GM08714 (cell line): Measurements from ENCODE around the gene TMTC2.

Experiments used
- H3K4me3 ChIP-seq: fragments of 200-500 bp; sonication (Bioruptor generic); 2 replicates; pipeline ENCODE4 v1.5.1; 2014; ENCODE audit warnings: mild to moderate bottlenecking, low read length, inconsistent platforms
- ZNF274 ChIP-seq: IDR thresholded peaks from 2 replicates; pipeline ENCODE4 v1.6.1; 2012; ENCODE audit warnings: mild to moderate bottlenecking, low read depth, low read length

TMTC2 gene

GRCh38 chr12:83123039-83123438 is 436.3 kb downstream of the TMTC2 start:
- no peak overlapping the region for H3K4me3 ChIP-seq
- no peak for TF ChIP-seq ZNF274

DNA sequence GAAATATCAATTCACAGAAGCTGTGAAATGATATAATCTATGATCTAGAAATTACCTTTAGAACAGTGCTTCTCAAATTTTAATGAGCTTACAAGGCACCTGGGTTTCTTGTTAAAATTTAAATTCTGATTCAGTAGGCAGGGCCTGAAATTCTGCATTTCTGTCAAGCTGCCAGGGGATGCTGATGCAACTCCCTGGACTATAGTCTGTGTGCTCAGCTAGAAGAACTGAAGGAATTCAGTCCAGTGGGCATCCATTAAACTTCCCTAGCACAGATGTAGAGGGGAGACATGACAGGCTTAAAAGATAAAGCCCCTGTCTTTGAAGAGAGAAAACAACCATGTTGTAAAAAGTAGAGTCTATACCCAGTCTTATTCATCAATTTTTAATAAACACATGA is 441.8 kb downstream of the TMTC2 start:
- no peak for TF ChIP-seq ZNF274
- no peak overlapping the region for H3K4me3 ChIP-seq

- TF ChIP-seq ZNF274: no peak
- no peak overlapping the region for H3K4me3 ChIP-seq
Measured at GRCh38 chr12:83130178-83130577, 443.5 kb downstream of the TMTC2 start.

- TF ChIP-seq ZNF274: no peak
- no peak overlapping the region for H3K4me3 ChIP-seq
Measured at GRCh38 chr12:83132360-83132759, 445.7 kb downstream of the TMTC2 start.

DNA sequence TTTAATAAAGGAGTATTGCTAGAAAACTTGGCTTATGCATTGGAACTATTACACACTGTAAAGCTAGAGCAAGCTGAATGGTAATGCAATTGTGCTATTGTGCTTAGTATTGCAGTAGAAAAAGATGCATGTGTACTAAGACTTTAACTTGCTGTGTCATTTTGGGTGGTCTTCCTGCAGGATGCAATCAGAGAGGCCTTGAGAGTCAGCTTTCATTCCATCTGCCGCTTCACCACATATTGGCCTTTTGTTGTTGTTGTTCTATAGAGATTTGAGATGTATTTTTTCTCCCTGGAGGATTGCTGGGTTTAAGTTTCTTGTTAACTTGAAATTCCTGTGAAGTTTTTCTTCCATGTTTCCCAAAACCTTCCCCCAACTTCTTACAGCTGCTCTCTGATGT is 449.7 kb downstream of the TMTC2 start:
- no peak for TF ChIP-seq ZNF274
- no peak overlapping the region for H3K4me3 ChIP-seq

- no peak overlapping the region for H3K4me3 ChIP-seq
- TF ChIP-seq ZNF274: no peak
Measured at GRCh38 chr12:83140135-83140534, 453.4 kb downstream of the TMTC2 start.

DNA sequence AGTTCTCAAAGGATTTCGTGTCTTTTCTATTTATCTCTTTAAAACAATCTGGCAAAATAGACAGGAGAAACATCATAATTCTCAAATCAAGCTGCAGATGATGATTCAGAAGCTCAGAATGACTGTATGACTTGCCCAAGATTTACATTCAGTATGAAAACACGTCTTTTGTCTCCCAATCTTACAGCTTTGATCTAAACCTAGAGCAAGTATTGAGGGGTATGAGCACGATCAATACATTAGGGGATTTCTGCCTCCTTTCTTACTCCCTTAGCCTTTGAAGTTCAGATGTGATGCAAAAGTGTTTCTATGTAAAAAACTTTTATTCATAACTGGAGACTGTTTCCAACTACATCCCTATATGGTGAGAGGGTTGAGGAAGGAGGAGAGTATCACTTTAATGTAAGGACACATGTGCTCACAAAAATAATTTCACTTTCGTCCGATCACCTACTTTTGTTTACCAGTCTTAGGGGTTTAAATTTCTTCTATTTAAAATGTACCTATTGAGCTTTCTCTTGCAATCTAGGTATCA is 454.8 kb downstream of the TMTC2 start:
- TF ChIP-seq ZNF274: no peak
- no peak overlapping the region for H3K4me3 ChIP-seq

- H3K4me3 ChIP-seq: no peak overlapping the region
- TF ChIP-seq ZNF274: no peak
Measured at GRCh38 chr12:83142914-83143313, 456.2 kb downstream of the TMTC2 start.

DNA sequence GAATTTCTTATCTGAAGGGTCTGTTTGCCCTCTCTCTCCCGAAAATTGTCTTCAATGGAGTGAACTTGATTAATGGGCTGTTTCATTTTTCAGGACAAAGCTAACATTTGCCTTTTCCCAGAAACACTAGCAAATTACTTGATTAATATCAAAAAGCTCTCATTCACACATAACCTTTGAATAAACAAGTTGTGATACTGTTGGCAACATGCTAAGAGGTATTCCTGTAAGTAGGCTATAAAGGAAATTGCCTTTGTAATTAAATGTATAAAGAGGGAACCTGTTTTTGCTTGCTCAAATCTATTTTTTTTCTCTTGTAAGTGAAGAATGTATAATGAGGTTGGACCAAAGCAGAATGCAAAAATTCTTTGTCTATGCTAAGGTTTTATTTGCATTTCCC is 457.2 kb downstream of the TMTC2 start:
- TF ChIP-seq ZNF274: no peak
- no peak overlapping the region for H3K4me3 ChIP-seq

GRCh38 chr12:83145325-83145840 is 458.7 kb downstream of the TMTC2 start:
- H3K4me3 ChIP-seq: no peak overlapping the region
- TF ChIP-seq ZNF274: no peak

DNA sequence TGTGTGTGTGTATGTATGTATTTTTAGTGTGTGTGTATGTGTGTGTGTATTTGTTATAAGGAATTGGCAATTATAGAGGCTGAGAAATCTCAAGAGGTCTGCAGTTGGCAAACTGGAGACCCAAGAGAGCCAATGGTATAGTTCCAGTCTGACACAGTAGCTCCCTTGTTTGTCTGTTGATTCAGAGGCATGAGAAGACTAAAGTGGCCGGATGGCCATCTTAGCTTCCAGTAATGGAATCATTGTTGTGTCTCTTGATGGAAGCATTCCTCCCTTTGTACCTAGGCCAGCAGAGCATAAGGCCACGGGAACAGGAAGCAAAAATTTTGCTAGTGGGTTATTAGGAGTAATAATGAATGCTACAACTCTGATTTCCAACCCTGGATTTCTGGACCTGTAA is 460.6 kb downstream of the TMTC2 start:
- no peak overlapping the region for H3K4me3 ChIP-seq
- no peak for TF ChIP-seq ZNF274

DNA sequence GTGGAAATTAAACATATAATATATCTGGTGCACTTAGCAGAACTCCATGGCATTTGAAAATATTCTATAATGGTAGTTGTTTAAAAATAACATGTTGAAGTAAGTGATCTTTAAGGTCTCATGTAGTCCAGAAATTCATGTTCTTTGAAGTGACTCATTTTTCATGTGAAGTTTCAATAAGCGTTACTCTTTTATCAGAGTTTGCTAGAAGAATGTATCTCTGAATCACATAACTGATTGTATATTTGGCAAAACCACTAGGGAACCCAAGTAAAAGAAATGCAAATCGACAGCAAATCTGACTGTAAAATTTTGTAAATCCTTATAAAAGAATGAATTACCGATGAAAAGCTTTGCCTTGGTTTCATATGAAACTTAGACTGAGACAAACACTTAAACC is 463.3 kb downstream of the TMTC2 start:
- TF ChIP-seq ZNF274: no peak
- H3K4me3 ChIP-seq: no peak overlapping the region

- no peak overlapping the region for H3K4me3 ChIP-seq
- no peak for TF ChIP-seq ZNF274
Measured at GRCh38 chr12:83150465-83151189, 463.9 kb downstream of the TMTC2 start.

GRCh38 chr12:83153177-83153576 is 466.5 kb downstream of the TMTC2 start:
- TF ChIP-seq ZNF274: no peak
- no peak overlapping the region for H3K4me3 ChIP-seq

DNA sequence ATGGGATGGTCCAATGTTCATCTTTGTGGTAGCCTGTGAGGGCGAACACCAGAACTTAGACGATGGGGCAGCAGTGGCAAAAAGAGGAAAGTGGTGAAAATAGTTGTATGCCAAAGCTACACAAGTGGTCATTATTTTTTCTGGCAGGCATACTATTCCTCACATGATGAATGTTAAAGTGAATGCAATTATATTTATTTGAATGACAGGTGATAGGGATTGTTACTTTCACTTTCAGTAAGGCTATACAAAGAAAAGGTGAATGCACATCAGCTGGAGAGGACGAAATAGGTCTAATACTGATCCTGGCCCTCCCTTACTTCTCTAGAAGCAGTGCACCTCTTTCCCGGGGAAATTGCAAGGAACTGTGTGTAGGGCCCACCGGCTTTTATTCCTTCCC is 470.1 kb downstream of the TMTC2 start:
- TF ChIP-seq ZNF274: no peak
- no peak overlapping the region for H3K4me3 ChIP-seq

DNA sequence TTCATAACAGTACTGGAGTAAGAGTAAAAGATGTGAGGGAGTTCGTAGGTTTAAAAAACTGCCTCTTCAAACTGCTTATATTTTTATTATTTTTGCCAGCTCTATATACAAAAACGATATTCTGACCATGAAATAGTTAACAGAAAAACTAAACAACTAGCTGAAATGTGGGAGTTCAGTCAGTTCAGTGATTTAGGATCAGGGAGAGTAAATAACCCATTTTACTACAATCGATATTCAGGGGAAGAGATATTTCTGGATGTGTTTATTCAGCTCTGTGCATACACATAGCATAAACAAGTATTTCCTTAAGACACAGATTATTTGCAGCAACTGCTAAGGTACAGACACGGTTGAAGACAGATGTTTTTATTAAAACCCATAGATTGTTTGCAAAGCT is 470.9 kb downstream of the TMTC2 start:
- no peak for TF ChIP-seq ZNF274
- no peak overlapping the region for H3K4me3 ChIP-seq
